SU-DHL-6 (cell line): ENCODE measurements around the gene RIBC2.

Experiments
- CTCF ChIP-seq: fragments of 200-600 bp; sonication (generic); IDR thresholded peaks from one replicate; pipeline ENCODE4 v1.5.1; 2017; ENCODE audit warnings: antibody characterized with exemption, mild to moderate bottlenecking, low read length, moderate library complexity; ENCODE audit not compliant: insufficient read depth, poor library complexity, severe bottlenecking
- EZH2phosphoT487 ChIP-seq: fragments of 200-600 bp; sonication (generic), shearing (Covaris generic); conservative IDR thresholded peaks from 2 replicates; pipeline ENCODE4 v1.6.1; 2018; ENCODE audit warnings: mild to moderate bottlenecking, antibody characterized with exemption, low read length, moderate library complexity, mixed read lengths

- TF ChIP-seq CTCF: no peak
- TF ChIP-seq EZH2phosphoT487: no peak
These were observed 37.6 kb downstream of the RIBC2 start for GRCh38 chr22:45450921-45451651.
